HFFc6 (cell line): ENCODE results near the gene THAP7. TPM values are rescaled to one million over a fixed set of nuclear protein-coding genes. Genes with fewer than 3 reads are reported as not detected.
"Not testable (repeated sequence)": the region's sequence is repeated elsewhere in the genome, so short reads cannot be mapped to it uniquely, and the experiment has no call there.

Experiments used
- DNase-seq: peaks from one replicate; pipeline ENCODE4 v3.0.0-alpha.2; 2018
- H3K27ac Mint-ChIP-seq: 2 replicates; pipeline ENCODE4 v1.8.0; 2020; ENCODE audit warnings: mild to moderate bottlenecking, mixed read lengths
- H3K27me3 Mint-ChIP-seq: 2 replicates; pipeline ENCODE4 v1.8.0; 2021; ENCODE audit warnings: mild to moderate bottlenecking, moderate library complexity, mixed read lengths; ENCODE audit not compliant: insufficient read depth
- H3K36me3 Mint-ChIP-seq: 2 replicates; pipeline ENCODE4 v1.8.0; 2021; ENCODE audit warnings: low read depth, mixed read lengths
- H3K4me1 Mint-ChIP-seq: 2 replicates; pipeline ENCODE4 v1.8.0; 2020; ENCODE audit warnings: low read depth, mixed read lengths
- H3K4me3 Mint-ChIP-seq: 2 replicates; pipeline ENCODE4 v1.8.0; 2020; ENCODE audit warnings: mild to moderate bottlenecking, moderate library complexity, mixed read lengths
- H3K9me3 Mint-ChIP-seq: 2 replicates; pipeline ENCODE4 v1.8.0; 2020; ENCODE audit warnings: mild to moderate bottlenecking, mixed read lengths
- CTCF ChIP-seq: fragments of 200-600 bp; sonication (generic); IDR thresholded peaks from 2 replicates; pipeline ENCODE4 v1.5.0; 2021; ENCODE audit warnings: antibody characterized with exemption, mild to moderate bottlenecking
- total RNA-seq, 6 experiments: library from RNA; stranded (reverse); fragmentation: NEBNext Ultra II Directional; extraction: Animal tissue kit (Norgen Biotek cat#: 25700); gene quantifications; 2 replicates in 1 of 6; 3 replicates in 5 of 6; pipeline ENCODE4 v1.2.3, GENCODE V29; 2021

THAP7 gene
- total RNA-seq, 6 experiments from 2014 or later = 17.8 to 23.1 (median 21.1) TPM

GRCh38 chr22:21009638-21010425 is 7.9 kb upstream of the THAP7 start:
- Mint-ChIP-seq H3K9me3 (no peaks in the 10 kb centered on the region), H3K4me3 (no peak overlapping the region), H3K4me1 (peaks cover 18% of the 10 kb centered on the region), H3K27me3 (no peaks in the 10 kb centered on the region; the same call in 1 of the 2 replicates), H3K27ac (no peak overlapping the region), H3K36me3 (no peaks in the 10 kb centered on the region)
- no peak for TF ChIP-seq CTCF
- DNase-seq = peak; percentile 44

- not testable (repeated sequence) for DNase-seq, H3K9me3 Mint-ChIP-seq, H3K27me3 Mint-ChIP-seq, H3K4me3 Mint-ChIP-seq, H3K27ac Mint-ChIP-seq, H3K36me3 Mint-ChIP-seq
- peaks cover 11% of the 10 kb centered on the region for H3K4me1 Mint-ChIP-seq
Measured at GRCh38 chr22:21009208-21009607, 7.3 kb upstream of the THAP7 start.

- peak overlapping the region; percentile 93; the same call in 1 of the 2 replicates for H3K4me3 Mint-ChIP-seq
- no peak overlapping the region for H3K27ac Mint-ChIP-seq
- no peaks in the 10 kb centered on the region for H3K9me3 Mint-ChIP-seq
- H3K4me1 Mint-ChIP-seq = peaks cover 24% of the 10 kb centered on the region
- H3K27me3 Mint-ChIP-seq = peaks cover 15% of the 10 kb centered on the region
- no peak for DNase-seq
- TF ChIP-seq CTCF = no peak
- 0 out of 2 replicates have a peak, but pooled peaks cover 4% of the 10 kb centered on the region for H3K36me3 Mint-ChIP-seq
Measured at GRCh38 chr22:21003782-21004181, 1.9 kb upstream of the THAP7 start.

GRCh38 chr22:21000987-21001600 is 824 bp downstream of the THAP7 start:
- peak; percentile 13 for DNase-seq
- peaks cover 4% of the 10 kb centered on the region; the same call in 1 of the 2 replicates for H3K36me3 Mint-ChIP-seq
- peak overlapping the region; percentile 93 for H3K4me3 Mint-ChIP-seq
- H3K27ac Mint-ChIP-seq = peak overlapping the region; percentile 94
- TF ChIP-seq CTCF = no peak
- peaks cover 24% of the 10 kb centered on the region for H3K4me1 Mint-ChIP-seq
- no peaks in the 10 kb centered on the region for H3K9me3 Mint-ChIP-seq
- peaks cover 15% of the 10 kb centered on the region for H3K27me3 Mint-ChIP-seq

GRCh38 chr22:21000207-21000986 is 1.5 kb downstream of the THAP7 start:
- no peak for TF ChIP-seq CTCF
- Mint-ChIP-seq H3K27me3 (peaks cover 15% of the 10 kb centered on the region), H3K27ac (peak overlapping the region; percentile 94), H3K36me3 (peaks cover 4% of the 10 kb centered on the region; the same call in 1 of the 2 replicates), H3K4me3 (peak overlapping the region; percentile 93), H3K4me1 (peaks cover 24% of the 10 kb centered on the region), H3K9me3 (no peaks in the 10 kb centered on the region)
- no peak for DNase-seq
